GM12801 (cell line): ENCODE results near the gene CCR6.

Experiments used
- TF ChIP-seq, protein P1 (sequence below): IDR thresholded peaks from one replicate; pipeline ENCODE4 v1.5.1; 2011; ENCODE audit warnings: control low read depth; ENCODE audit not compliant: insufficient read length; ENCODE audit errors: extremely low read depth

Gene CCR6

DNA sequence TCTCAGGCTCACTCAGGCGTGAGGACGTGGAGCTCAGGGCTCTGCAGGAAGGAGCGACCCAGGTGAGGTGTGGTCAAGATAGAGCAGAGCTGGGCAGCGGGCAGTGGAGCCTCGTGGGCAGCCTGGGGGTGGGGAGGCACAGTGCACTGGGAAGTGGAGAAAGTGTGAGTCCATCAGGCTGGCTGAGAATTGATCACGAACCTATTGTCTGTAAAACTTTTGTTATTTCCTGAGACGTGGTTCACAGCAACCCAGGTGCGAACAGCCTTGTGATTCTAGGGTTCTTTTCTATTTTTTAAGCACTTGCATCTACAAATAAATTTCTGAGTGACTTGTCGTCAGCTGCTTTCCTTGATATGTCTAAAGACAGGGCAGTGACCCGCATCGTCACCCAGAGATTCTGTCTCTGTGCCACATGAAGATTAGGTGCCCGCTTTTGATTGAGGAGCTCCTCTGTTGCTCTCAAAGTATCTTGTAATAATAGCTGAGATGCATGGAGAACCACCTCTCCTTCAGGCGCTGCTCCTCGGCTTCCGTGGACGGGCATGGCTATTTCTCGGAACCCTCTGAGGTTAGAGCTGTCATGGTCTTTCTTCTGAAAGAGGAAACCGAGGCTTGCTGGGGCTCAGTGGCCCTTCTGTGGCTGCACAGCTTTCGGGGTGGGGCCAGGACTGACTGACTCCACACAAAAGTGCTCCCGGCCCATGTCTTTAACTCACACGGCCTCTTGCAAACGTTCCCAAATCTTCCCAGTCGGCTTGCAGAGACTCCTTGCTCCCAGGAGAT, 662 bp upstream of the CCR6 start:
- TF ChIP-seq, protein P1, sequence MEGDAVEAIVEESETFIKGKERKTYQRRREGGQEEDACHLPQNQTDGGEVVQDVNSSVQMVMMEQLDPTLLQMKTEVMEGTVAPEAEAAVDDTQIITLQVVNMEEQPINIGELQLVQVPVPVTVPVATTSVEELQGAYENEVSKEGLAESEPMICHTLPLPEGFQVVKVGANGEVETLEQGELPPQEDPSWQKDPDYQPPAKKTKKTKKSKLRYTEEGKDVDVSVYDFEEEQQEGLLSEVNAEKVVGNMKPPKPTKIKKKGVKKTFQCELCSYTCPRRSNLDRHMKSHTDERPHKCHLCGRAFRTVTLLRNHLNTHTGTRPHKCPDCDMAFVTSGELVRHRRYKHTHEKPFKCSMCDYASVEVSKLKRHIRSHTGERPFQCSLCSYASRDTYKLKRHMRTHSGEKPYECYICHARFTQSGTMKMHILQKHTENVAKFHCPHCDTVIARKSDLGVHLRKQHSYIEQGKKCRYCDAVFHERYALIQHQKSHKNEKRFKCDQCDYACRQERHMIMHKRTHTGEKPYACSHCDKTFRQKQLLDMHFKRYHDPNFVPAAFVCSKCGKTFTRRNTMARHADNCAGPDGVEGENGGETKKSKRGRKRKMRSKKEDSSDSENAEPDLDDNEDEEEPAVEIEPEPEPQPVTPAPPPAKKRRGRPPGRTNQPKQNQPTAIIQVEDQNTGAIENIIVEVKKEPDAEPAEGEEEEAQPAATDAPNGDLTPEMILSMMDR, result no peak

DNA sequence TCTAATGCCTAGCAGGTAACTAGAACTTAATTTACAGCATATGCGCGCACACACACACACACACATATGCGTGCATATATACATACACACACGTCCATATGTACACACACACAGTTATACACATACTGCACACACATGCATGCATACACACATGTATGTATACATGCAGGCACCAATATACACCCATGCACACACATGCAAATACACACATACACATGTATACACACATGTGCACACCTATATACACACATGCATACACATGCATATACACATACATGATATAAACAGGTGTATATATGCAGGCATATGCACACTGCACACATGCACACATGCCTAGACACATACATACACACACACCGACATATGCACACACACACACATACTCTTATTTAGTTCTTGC, 1.9 kb downstream of the CCR6 start:
- TF ChIP-seq, protein P1, result no peak

DNA sequence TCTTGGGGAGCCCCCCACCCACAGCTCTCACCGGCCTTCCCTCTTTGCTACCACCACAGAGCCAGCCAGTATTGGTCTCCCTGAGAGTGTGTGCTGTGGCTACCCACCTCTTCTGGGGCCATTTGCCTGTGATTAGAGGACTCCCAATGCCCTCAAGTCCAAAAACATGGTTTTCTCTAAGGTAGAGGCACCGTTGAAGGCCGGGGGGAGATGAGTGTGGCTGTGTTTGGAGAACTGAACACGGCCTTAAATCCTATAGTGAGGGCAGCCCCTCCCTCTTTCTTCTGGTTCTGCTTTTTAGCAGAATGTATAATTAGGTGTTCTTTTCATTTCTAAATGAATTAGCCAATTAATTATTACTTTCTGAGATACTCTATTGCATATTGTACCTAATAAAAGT, 2.5 kb downstream of the CCR6 start:
- TF ChIP-seq, protein P1, result no peak

DNA sequence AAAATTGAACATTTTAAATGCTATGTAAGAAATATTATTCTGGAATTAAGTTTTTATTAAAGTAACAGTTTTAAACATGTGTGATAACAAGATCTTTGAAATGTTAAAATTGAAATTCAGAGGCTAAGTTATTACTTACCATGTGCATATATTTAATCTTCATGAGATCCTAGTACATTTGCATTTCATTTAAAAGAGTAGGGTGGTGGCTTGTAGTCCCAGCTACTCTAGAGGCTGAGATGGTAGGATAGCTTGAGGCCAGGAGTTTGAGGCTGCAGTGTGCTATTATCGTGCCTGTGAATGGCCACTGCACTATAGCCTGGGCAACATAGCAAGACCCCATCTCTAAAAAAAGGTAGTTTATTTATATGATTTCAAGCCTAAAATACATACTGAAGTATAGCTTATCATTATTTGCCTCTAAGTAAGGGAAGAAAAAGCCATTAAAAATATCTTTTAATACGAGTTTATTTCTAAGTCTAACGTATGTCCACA, 3.0 kb downstream of the CCR6 start:
- TF ChIP-seq, protein P1, result no peak

DNA sequence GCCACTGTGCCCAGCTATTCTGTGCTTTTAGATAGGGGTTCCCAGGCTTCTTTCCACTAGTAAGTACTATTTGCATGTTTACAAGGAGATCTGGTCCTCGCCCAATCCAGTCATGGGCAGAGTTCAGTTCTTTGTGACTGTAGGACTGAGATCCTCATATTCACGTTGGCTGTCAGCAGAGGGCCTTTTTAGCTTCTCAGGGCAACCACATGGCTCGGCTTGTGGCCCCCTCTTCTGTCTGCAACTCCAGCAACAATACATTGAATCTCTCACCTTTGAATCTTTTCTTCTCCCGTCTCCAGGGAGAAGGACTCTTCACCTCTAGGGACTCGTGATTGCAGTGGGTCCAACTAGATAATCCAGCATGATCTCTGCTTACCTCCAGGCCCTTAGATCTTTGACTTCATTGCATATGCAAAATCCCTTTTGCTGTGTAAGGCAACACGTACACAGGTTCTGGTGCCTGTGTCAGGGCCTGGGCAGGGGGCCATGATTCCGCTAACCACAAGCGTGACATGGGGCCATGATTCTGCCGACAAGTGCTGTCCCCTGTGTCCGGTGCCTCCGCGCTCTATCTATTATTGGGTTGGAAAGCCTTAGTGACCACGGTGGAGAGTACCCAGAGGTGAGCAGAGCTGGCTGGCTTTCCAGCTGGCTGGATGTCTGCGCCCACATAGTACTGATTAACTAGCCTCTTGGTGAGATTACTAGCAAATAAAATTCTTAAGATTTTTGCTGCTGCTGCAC, 5.1 kb downstream of the CCR6 start:
- TF ChIP-seq, protein P1, result no peak

DNA sequence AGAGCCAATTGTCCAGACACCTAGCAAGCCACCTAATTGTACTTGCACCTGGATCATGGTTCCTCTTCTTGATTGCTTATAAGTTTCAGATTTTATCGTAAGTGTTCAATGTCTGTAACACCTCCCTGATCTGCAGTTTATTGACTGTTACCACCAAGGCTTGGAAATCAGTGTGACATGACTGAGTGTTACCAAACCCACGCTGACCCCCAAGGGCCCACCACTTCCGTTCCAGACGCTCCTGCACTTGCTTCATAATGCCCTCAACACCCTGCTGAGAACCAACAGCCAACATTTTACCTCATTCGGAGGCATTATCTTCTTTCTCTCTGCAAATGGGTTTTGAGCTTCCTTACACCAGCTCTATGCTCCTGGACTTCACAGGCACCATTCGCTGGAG, 6.3 kb downstream of the CCR6 start:
- TF ChIP-seq, protein P1, result no peak

DNA sequence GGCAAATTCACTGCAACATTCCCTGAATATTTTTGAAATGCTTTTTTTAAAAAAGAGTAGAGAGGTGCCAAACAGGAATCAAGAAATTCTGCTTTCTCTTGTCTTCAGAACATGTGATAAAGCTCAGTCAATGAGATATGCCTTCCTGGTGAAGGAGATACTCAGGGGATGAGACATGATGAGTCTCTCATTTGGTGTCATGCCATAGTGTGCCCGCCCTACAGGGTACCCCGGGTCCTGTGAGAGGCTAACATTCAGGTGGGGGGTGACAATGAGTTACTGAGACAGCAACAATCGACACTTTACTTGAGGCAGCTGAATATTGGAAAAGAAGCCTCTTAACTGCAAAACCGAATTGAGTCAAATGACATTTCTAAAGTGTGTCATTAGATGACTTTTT, 6.7 kb downstream of the CCR6 start:
- TF ChIP-seq, protein P1, result no peak
